Bronchial epithelial cell (primary cell): ENCODE results near the gene DPP4. TPM values are rescaled to one million over a fixed set of nuclear protein-coding genes. Genes with fewer than 3 reads are reported as not detected.

Experiments used
- DNase-seq: peaks from one replicate; pipeline ENCODE4 v3.0.0-alpha.2; 2010; ENCODE audit warnings: low read depth
- FAIRE-seq: peaks from 2 replicates; lab custom pipeline; 2011; peaks lifted over from hg19 to GRCh38; lab: Jason Lieb, UNC
- H3K27me3 ChIP-seq: 2 replicates; pipeline ENCODE4 v1.5.1; 2011; ENCODE audit warnings: low read length; ENCODE audit not compliant: control insufficient read depth, insufficient read depth
- H3K36me3 ChIP-seq: 2 replicates; pipeline ENCODE4 v1.5.1; 2011; ENCODE audit warnings: low read length; ENCODE audit not compliant: control insufficient read depth, insufficient read depth
- H3K4me3 ChIP-seq: 2 replicates; pipeline ENCODE4 v1.5.1; 2011; ENCODE audit warnings: mild to moderate bottlenecking, low read depth, low read length, control low read depth
- total RNA-seq: library from RNA; depleted of rRNA; stranded (reverse); fragments of >200 nt; gene quantifications from 2 replicates; pipeline ENCODE4 v1.2.1, GENCODE V29; 2014
- TF ChIP-seq, protein P1 (sequence below): IDR thresholded peaks from 2 replicates; pipeline ENCODE4 v1.5.1; 2011; ENCODE audit warnings: mild to moderate bottlenecking, moderate library complexity, low read length, control low read depth, inconsistent platforms; ENCODE audit not compliant: insufficient read depth, severe bottlenecking

Gene DPP4
- total RNA-seq, 1 donor from 2014 or later: 2.9 TPM

DNA sequence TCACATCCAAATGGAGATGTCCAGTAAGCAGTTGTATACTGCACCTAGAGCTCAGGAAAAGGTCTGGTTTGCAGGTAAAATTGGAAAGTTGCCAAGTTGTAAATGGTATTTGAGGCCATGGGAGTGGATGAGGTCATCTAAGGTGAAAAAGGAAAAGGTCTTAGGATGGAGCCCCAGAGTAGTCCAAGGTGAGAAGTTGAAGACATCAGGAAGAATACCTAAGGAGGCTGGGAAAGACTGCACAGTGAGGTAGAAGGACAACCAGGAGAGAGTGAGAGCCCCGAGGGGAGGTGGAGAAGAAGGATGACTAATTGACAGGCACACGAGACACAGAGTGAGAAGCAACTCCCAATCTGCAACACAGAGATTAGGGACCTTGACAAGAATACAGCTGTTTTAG, 10.7 kb downstream of the DPP4 start:
- Histone ChIP-seq H3K27me3 (no peaks in the 10 kb centered on the region), H3K36me3 (no peaks in the 10 kb centered on the region), H3K4me3 (no peak overlapping the region)
- no peak for FAIRE-seq
- TF ChIP-seq, protein P1, sequence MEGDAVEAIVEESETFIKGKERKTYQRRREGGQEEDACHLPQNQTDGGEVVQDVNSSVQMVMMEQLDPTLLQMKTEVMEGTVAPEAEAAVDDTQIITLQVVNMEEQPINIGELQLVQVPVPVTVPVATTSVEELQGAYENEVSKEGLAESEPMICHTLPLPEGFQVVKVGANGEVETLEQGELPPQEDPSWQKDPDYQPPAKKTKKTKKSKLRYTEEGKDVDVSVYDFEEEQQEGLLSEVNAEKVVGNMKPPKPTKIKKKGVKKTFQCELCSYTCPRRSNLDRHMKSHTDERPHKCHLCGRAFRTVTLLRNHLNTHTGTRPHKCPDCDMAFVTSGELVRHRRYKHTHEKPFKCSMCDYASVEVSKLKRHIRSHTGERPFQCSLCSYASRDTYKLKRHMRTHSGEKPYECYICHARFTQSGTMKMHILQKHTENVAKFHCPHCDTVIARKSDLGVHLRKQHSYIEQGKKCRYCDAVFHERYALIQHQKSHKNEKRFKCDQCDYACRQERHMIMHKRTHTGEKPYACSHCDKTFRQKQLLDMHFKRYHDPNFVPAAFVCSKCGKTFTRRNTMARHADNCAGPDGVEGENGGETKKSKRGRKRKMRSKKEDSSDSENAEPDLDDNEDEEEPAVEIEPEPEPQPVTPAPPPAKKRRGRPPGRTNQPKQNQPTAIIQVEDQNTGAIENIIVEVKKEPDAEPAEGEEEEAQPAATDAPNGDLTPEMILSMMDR: no peak
- DNase-seq: peak; percentile 57

DNA sequence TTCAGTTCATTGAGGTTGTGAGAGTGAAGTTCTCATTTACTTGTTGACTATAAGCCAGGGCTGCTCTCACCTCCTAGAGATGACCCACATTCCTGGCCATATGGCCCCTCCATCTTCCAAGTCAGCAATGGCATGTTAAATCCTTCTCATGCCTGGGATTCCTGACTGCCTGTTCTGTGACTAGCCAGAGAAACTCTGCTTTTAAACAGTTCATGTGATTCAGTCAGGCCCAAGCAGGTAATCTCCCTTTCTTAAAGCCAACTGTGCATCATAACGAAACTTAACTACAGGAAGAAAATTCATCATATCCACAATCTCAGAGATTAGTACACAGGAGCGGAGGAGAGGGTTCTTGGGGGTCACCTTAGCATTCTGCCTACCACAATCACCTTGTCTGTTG, 11.5 kb downstream of the DPP4 start:
- DNase-seq (no peak), FAIRE-seq (no peak)
- H3K27me3 ChIP-seq: no peaks in the 10 kb centered on the region
- no peak overlapping the region for H3K4me3 ChIP-seq
- TF ChIP-seq, protein P1: no peak
- no peaks in the 10 kb centered on the region for H3K36me3 ChIP-seq

DNA sequence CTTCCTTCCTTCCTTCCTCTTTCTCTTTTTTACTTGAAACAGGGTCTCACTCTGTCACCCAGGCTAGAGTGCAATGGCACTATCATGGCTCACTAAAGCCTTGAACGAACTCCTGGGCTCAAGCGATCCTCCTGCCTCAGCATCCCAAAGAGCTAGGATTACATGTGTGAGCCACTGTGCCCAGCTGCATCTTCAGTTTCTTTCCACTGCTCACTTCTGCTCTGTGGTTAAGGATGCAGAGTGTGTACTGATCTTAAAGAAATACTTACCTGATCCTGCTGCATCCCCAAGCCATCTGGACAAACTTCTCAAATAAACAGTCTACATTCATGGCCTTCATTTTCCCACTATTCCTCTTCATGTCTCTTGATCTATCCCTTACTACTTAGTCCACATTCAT, 13.0 kb downstream of the DPP4 start:
- H3K36me3 ChIP-seq: no peaks in the 10 kb centered on the region
- H3K4me3 ChIP-seq: no peak overlapping the region
- DNase-seq (no peak), FAIRE-seq (no peak)
- TF ChIP-seq, protein P1: no peak
- no peaks in the 10 kb centered on the region for H3K27me3 ChIP-seq

DNA sequence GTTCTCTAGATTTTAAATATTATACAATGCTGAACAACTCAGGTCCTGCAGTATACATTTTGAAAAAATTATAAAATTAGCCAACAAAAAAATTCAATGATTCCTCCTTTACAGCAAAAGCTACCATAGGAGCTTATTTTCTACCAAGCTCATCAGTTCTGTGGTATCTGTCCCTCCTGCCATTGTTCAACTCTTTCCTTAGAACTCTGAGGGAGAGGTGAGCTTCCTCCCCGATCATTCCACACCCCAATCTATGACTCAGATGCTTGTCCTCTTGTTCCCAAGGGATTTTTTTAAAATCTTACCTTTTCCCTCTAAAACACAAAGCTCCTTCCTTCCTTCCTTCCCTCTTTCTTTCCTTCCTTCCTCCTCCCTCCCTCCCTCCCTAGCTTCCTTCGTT, 13.5 kb downstream of the DPP4 start:
- TF ChIP-seq, protein P1: no peak
- Histone ChIP-seq H3K36me3 (no peaks in the 10 kb centered on the region), H3K4me3 (no peak overlapping the region), H3K27me3 (no peaks in the 10 kb centered on the region)
- FAIRE-seq: no peak
- DNase-seq: peak; percentile 45

DNA sequence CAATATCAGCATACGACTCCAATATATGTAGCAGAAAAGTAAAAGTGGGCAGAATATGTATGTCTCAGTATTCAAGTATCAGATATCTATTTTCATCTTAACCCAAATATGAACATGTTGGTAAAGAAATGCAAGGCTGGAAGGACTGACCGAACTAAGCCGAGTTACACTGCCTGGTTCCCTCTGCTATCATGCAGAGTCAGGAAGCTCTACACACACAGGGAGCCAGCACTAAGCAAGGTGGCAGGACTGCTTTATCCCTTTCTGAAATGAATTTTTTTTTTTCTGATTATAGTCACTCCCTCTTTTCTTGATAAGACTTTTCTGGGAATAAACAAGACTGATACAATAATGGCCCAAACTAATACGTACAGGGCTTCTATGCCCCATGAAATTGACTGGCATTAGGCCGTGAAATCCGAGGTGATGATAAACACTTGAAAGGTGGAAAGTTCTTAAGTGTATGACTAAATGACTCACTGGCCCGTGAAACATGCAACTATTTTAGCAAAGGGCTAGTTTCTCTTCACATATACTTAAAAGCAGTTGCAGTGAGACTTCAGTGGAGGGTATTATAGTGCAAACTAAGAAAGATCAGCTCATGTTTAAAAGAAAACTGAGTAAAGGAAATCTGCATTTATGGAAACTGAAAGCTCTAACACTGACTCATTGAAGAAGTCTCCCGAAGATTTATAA, 14.9 kb downstream of the DPP4 start:
- peak; percentile 68 for FAIRE-seq

More for the DNA sequence above, 14.9 kb downstream of the DPP4 start:
- TF ChIP-seq, protein P1: no peak
- peak; percentile 71 for DNase-seq
- Histone ChIP-seq H3K4me3 (no peak overlapping the region), H3K36me3 (no peaks in the 10 kb centered on the region), H3K27me3 (no peaks in the 10 kb centered on the region)
